NT2/D1 (cell line): ENCODE results near the gene KRT35.

Source experiments
- SUZ12 ChIP-seq: IDR thresholded peaks from 2 replicates; pipeline ENCODE4 v1.6.1; 2011; ENCODE audit not compliant: insufficient read length, insufficient read depth; ENCODE audit errors: extremely low read depth
- YY1 ChIP-seq: IDR thresholded peaks from 2 replicates; pipeline ENCODE4 v1.6.1; 2011; ENCODE audit not compliant: insufficient read length, insufficient read depth
- ZNF274 ChIP-seq: IDR thresholded peaks from 2 replicates; pipeline ENCODE4 v1.6.1; 2011; ENCODE audit warnings: mild to moderate bottlenecking, low read depth, low read length

DNA sequence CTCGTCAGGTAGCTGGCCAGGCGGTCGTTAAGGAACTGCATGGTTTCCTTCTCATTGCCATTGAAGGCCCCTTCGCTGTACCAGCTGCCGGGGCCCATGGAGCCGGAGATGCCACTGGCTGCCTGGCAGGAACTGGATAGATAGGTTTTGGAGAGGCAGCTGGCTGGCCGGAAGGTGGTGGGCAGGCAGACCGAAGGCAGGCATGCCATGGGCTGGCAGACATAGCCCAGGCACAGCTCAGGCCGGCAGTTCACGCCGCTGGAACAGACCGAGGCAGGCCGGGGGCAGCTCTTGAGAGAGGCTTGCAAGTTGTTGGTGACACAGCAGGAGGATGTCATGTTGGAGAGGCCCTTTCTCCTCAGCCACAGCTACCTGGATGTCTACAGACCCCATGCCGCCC, 14.0 kb downstream of the KRT35 start, which contains the start of gene KRT32:
- TF ChIP-seq YY1 (no peak), ZNF274 (no peak), SUZ12 (no peak)
